ENCODE measurements around the gene MAB21L1. TPM values are rescaled to one million over a fixed set of nuclear protein-coding genes. Genes with fewer than 3 reads are reported as not detected.

The MAB21L1 gene
- total and polyA plus RNA-seq, 2 donors (not counting 1 experiment from before 2014, with no cell fraction given): 2.0 to 2.7 TPM

DNA sequence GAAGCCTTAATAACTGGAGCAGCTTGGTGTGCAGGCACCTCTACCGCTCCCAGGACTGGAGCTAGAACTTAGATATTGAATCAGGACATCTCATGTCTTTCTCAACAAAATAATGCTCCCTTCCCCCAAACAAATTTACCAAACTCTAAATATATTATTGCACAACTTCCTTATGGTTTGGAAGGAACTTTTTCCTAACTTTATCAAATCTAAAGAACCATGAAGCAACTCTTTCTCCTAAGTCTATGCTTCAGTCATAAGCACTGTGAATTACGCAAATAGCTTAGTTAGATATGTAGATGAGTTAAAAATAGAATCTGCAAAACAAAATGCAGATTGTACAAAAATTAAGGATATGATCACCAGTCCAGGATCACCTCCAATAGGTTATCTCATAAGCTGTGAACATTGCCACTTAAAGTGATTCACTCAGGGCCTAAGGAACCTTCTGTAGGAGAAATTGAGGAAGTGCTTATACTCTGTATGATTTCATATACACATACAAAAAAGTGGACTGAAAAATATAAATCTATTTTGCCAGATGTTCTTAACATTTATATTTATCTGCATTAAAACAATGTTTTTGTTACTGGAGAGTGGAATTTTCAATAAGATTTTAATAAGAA is 20.4 kb upstream of the MAB21L1 start:
- no peak overlapping the region for H3K4me3 ChIP-seq (replicated peaks in 1 of 4; ENCODE audit: control extremely low read depth in 1 of 4, insufficient read depth in 1 of 4, low read depth in 3 of 4, low read length in 4 of 4)
- TF ChIP-seq, protein P1, sequence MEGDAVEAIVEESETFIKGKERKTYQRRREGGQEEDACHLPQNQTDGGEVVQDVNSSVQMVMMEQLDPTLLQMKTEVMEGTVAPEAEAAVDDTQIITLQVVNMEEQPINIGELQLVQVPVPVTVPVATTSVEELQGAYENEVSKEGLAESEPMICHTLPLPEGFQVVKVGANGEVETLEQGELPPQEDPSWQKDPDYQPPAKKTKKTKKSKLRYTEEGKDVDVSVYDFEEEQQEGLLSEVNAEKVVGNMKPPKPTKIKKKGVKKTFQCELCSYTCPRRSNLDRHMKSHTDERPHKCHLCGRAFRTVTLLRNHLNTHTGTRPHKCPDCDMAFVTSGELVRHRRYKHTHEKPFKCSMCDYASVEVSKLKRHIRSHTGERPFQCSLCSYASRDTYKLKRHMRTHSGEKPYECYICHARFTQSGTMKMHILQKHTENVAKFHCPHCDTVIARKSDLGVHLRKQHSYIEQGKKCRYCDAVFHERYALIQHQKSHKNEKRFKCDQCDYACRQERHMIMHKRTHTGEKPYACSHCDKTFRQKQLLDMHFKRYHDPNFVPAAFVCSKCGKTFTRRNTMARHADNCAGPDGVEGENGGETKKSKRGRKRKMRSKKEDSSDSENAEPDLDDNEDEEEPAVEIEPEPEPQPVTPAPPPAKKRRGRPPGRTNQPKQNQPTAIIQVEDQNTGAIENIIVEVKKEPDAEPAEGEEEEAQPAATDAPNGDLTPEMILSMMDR (conservative IDR thresholded peaks at IDR 0.05 in 1 of 2, IDR thresholded peaks at IDR 0.05 in 1 of 2; ENCODE audit: low read depth in 1 of 2, low read length in 2 of 2): no peak
- TF ChIP-seq EZH2 (IDR thresholded peaks at IDR 0.05; ENCODE audit: low read length, missing control alignments): no peak
- no peaks in the 10 kb centered on the region for H3K79me2 ChIP-seq (ENCODE audit: control insufficient read depth, insufficient read depth, low read length)
- DNase-seq (ENCODE audit: low read depth in 2 of 2): peak in 1 of 2 donors; percentile 49
- H2AFZ ChIP-seq (ENCODE audit: low read length): no peak overlapping the region
- H3K27me3 ChIP-seq (ENCODE audit: control insufficient read depth, insufficient read depth, low read length): no peaks in the 10 kb centered on the region
- no peaks in the 10 kb centered on the region for H3K9me3 ChIP-seq (ENCODE audit: control insufficient read depth, insufficient read depth, low read depth, low read length)
- no peaks in the 10 kb centered on the region for H3K4me1 ChIP-seq (ENCODE audit: control insufficient read depth, extremely low read depth, insufficient read depth, low read length)
- no peak overlapping the region for H3K4me2 ChIP-seq (ENCODE audit: extremely low read depth, insufficient read depth, low read length)
- no peaks in the 10 kb centered on the region for H3K36me3 ChIP-seq (ENCODE audit: control insufficient read depth, insufficient read depth, low read length)
- H4K20me1 ChIP-seq (ENCODE audit: control insufficient read depth, extremely low read depth, insufficient read depth, low read length): no peaks in the 10 kb centered on the region
- H3K9ac ChIP-seq (ENCODE audit: insufficient read depth, low read length): no peak overlapping the region
- H3K27ac ChIP-seq (ENCODE audit: insufficient read depth, low read length): no peak overlapping the region

DNA sequence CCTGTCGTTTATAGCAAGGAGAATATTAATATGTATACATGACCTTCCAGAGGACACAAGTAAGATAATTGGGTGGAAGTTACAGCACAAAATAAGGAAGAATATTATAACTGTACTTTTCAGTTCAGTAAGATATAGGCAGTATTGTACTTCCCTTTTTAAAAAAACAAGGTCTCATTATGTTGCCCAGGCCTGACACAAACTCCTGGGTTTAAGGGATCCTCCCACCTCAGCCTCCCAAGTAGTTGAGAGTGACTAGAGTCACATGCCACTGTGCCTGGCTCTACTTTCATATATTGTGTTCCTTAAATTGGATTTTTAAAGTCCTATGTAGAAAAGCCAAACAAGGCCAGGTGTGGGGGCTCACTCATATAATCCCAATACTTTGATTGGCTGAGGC is 19.5 kb upstream of the MAB21L1 start:
- Histone ChIP-seq H3K4me2 (ENCODE audit: extremely low read depth, insufficient read depth, low read length) (no peak overlapping the region), H3K9me3 (ENCODE audit: control insufficient read depth, insufficient read depth, low read depth, low read length) (no peaks in the 10 kb centered on the region)
- TF ChIP-seq, protein P1 (conservative IDR thresholded peaks at IDR 0.05 in 1 of 2, IDR thresholded peaks at IDR 0.05 in 1 of 2; ENCODE audit: low read depth in 1 of 2, low read length in 2 of 2): no peak

DNA sequence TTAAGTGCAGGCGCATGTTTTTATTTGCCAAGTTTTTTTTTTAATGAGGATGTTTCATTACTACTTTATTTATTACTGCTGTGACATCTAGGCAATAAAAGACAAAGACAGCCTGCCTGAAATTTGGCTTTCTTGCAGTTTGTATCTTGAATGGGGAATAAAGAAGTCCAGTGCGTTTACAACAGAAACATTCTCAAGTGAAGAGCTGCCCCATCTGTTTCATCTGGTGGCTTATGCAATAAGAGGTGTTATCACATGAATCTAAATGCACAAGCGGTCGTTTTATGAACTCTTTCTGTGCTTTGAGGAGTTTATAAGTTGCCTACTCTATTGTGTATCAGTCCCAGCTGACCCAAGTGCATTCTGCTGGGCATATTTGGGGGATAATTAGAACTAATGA is 12.6 kb upstream of the MAB21L1 start:
- no peak for DNase-seq (ENCODE audit: low read depth in 2 of 2)
- no peaks in the 10 kb centered on the region for H3K36me3 ChIP-seq (ENCODE audit: control insufficient read depth, insufficient read depth, low read length)

More for the DNA sequence above, 19.5 kb upstream of the MAB21L1 start:
- Histone ChIP-seq H4K20me1 (ENCODE audit: control insufficient read depth, extremely low read depth, insufficient read depth, low read length) (no peaks in the 10 kb centered on the region), H3K36me3 (ENCODE audit: control insufficient read depth, insufficient read depth, low read length) (no peaks in the 10 kb centered on the region), H2AFZ (ENCODE audit: low read length) (no peak overlapping the region), H3K4me1 (ENCODE audit: control insufficient read depth, extremely low read depth, insufficient read depth, low read length) (no peaks in the 10 kb centered on the region), H3K9ac (ENCODE audit: insufficient read depth, low read length) (no peak overlapping the region), H3K27ac (ENCODE audit: insufficient read depth, low read length) (no peak overlapping the region), H3K4me3 (replicated peaks in 1 of 4; ENCODE audit: control extremely low read depth in 1 of 4, insufficient read depth in 1 of 4, low read depth in 3 of 4, low read length in 4 of 4) (no peak overlapping the region), H3K79me2 (ENCODE audit: control insufficient read depth, insufficient read depth, low read length) (no peaks in the 10 kb centered on the region), H3K27me3 (ENCODE audit: control insufficient read depth, insufficient read depth, low read length) (no peaks in the 10 kb centered on the region)
- no peak for DNase-seq (ENCODE audit: low read depth in 2 of 2)

More for the DNA sequence above, 12.6 kb upstream of the MAB21L1 start:
- no peak overlapping the region for H2AFZ ChIP-seq (ENCODE audit: low read length)
- no peak overlapping the region for H3K4me2 ChIP-seq (ENCODE audit: extremely low read depth, insufficient read depth, low read length)
- H3K4me1 ChIP-seq (ENCODE audit: control insufficient read depth, extremely low read depth, insufficient read depth, low read length): no peaks in the 10 kb centered on the region
- H3K27ac ChIP-seq (ENCODE audit: insufficient read depth, low read length): no peak overlapping the region
- H3K4me3 ChIP-seq (replicated peaks in 1 of 4; ENCODE audit: control extremely low read depth in 1 of 4, insufficient read depth in 1 of 4, low read depth in 3 of 4, low read length in 4 of 4): no peak overlapping the region
- no peaks in the 10 kb centered on the region for H3K9me3 ChIP-seq (ENCODE audit: control insufficient read depth, insufficient read depth, low read depth, low read length)
- TF ChIP-seq EZH2 (IDR thresholded peaks at IDR 0.05; ENCODE audit: low read length, missing control alignments): no peak
- TF ChIP-seq, protein P1 (conservative IDR thresholded peaks at IDR 0.05 in 1 of 2, IDR thresholded peaks at IDR 0.05 in 1 of 2; ENCODE audit: low read depth in 1 of 2, low read length in 2 of 2): no peak
- H3K79me2 ChIP-seq (ENCODE audit: control insufficient read depth, insufficient read depth, low read length): no peaks in the 10 kb centered on the region
- no peaks in the 10 kb centered on the region for H4K20me1 ChIP-seq (ENCODE audit: control insufficient read depth, extremely low read depth, insufficient read depth, low read length)
- no peaks in the 10 kb centered on the region for H3K27me3 ChIP-seq (ENCODE audit: control insufficient read depth, insufficient read depth, low read length)
- H3K9ac ChIP-seq (ENCODE audit: insufficient read depth, low read length): no peak overlapping the region
